ENCODE results near the gene DNAH3.
"Not testable (repeated sequence)": the region's sequence is repeated elsewhere in the genome, so short reads cannot be mapped to it uniquely, and the experiment has no call there.

Gene DNAH3

GRCh38 chr16:20948444-20948843 is 202.2 kb downstream of the DNAH3 start:
- H3K4me3 ChIP-seq (ENCODE audit: low read depth, low read length), result no peak overlapping the region

GRCh38 chr16:20946015-20946629 is 204.5 kb downstream of the DNAH3 start:
- H3K4me3 ChIP-seq (ENCODE audit: low read depth, low read length), result no peak overlapping the region

- not testable (repeated sequence) for H3K4me3 ChIP-seq (ENCODE audit: low read depth, low read length)
These were observed 205.1 kb downstream of the DNAH3 start for GRCh38 chr16:20945575-20945875.

- no peak overlapping the region for H3K4me3 ChIP-seq (ENCODE audit: low read depth, low read length)
These were observed 205.6 kb downstream of the DNAH3 start for GRCh38 chr16:20944861-20945574.

GRCh38 chr16:20942256-20942655 is 208.4 kb downstream of the DNAH3 start:
- no peak overlapping the region for H3K4me3 ChIP-seq (ENCODE audit: low read depth, low read length)

- no peak overlapping the region for H3K4me3 ChIP-seq (ENCODE audit: low read depth, low read length)
These were observed 209.1 kb downstream of the DNAH3 start for GRCh38 chr16:20941636-20941926.

- no peak overlapping the region for H3K4me3 ChIP-seq (ENCODE audit: low read depth, low read length)
These were observed 209.6 kb downstream of the DNAH3 start for GRCh38 chr16:20940871-20941635.

- H3K4me3 ChIP-seq (ENCODE audit: low read depth, low read length), result no peak overlapping the region
These were observed 211.0 kb downstream of the DNAH3 start for GRCh38 chr16:20939611-20940010.

GRCh38 chr16:20938426-20938825 is 212.2 kb downstream of the DNAH3 start:
- H3K4me3 ChIP-seq (ENCODE audit: low read depth, low read length), result no peak overlapping the region

GRCh38 chr16:20937736-20938135 is 212.9 kb downstream of the DNAH3 start:
- H3K4me3 ChIP-seq (ENCODE audit: low read depth, low read length), result no peak overlapping the region

GRCh38 chr16:20933589-20933988 is 217.1 kb downstream of the DNAH3 start:
- H3K4me3 ChIP-seq (ENCODE audit: low read depth, low read length), result no peak overlapping the region

GRCh38 chr16:20931066-20931600 is 219.5 kb downstream of the DNAH3 start:
- H3K4me3 ChIP-seq (ENCODE audit: low read depth, low read length), result no peak overlapping the region

GRCh38 chr16:20930365-20930690 is 220.3 kb downstream of the DNAH3 start:
- H3K4me3 ChIP-seq (ENCODE audit: low read depth, low read length), result no peak overlapping the region

GRCh38 chr16:20929676-20930364 is 220.8 kb downstream of the DNAH3 start:
- not testable (repeated sequence) for H3K4me3 ChIP-seq (ENCODE audit: low read depth, low read length)

GRCh38 chr16:20928774-20929411 is 221.8 kb downstream of the DNAH3 start:
- no peak overlapping the region for H3K4me3 ChIP-seq (ENCODE audit: low read depth, low read length)

GRCh38 chr16:20925751-20926150 is 224.9 kb downstream of the DNAH3 start:
- H3K4me3 ChIP-seq (ENCODE audit: low read depth, low read length), result no peak overlapping the region

- H3K4me3 ChIP-seq (ENCODE audit: low read depth, low read length), result no peak overlapping the region
These were observed 226.8 kb downstream of the DNAH3 start for GRCh38 chr16:20923876-20924275.

- no peak overlapping the region for H3K4me3 ChIP-seq (ENCODE audit: low read depth, low read length)
These were observed 229.8 kb downstream of the DNAH3 start for GRCh38 chr16:20920799-20921198.

- no peak overlapping the region for H3K4me3 ChIP-seq (ENCODE audit: low read depth, low read length)
These were observed 230.6 kb downstream of the DNAH3 start for GRCh38 chr16:20920091-20920490.

- H3K4me3 ChIP-seq (ENCODE audit: low read depth, low read length), result no peak overlapping the region
These were observed 232.0 kb downstream of the DNAH3 start for GRCh38 chr16:20918486-20919239.

All from iPS-11a (cell line).